Measurements from ENCODE around the gene TOP2B.

Gene TOP2B

DNA sequence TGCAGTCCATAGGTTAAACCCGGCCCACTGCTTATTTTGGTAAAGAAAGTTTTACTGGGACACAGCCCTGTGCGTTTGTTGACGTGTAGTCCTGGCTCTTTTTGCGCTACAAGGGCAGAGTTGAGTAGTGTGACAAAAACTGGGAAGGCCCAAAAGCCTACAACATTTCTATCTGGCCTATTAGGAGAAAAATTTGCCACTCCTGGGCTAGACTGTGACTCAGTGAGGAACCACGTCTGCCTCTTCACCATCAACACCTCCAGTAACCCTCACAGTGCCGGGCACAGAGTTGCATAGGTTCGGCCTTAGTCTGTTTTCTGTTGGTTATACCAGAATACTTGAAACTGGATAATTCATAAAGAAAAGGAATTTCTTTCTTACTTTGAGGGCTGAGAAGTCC is 110.3 kb downstream of the TOP2B start:
- DNase-seq = no peak

DNA sequence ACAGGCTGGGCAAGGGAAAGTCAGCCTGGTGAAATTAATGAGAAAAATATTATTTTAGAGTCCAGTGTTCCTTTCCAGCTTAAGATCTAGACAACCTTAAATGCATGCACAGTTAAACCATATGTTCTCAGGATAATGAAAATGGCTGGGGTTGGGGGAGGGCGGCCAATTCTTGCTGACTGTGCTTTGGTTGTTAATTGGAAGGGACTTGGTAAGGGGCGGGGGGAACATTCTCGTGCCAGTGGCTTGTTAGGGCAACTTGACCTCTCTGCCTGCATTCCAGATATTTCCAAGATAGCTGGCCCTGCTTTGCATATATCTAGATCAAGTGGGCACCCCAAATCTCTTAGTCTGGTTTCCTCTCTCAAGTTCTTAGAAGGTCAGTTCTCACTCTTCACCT is 112.5 kb downstream of the TOP2B start:
- no peak for DNase-seq

DNA sequence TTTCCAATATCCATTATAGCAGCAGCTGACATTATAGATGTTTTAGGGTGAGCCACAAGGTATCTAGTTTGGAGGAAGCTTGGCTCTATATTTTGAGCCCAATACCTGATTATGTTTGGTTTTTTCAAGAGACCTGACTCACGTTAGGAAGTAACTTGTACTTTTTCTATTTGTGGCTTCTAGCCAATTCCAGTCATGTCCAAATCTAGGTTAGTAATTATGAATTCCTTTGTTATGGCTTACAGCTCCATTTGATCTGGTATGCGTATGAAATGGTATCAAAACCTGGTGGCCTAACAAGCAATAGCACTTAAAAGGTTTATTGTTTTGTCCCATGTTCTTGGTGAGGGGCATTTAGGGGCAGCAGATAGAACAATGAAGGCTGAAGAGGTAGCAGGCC is 115.9 kb downstream of the TOP2B start:
- peak; percentile 52 for DNase-seq

DNA sequence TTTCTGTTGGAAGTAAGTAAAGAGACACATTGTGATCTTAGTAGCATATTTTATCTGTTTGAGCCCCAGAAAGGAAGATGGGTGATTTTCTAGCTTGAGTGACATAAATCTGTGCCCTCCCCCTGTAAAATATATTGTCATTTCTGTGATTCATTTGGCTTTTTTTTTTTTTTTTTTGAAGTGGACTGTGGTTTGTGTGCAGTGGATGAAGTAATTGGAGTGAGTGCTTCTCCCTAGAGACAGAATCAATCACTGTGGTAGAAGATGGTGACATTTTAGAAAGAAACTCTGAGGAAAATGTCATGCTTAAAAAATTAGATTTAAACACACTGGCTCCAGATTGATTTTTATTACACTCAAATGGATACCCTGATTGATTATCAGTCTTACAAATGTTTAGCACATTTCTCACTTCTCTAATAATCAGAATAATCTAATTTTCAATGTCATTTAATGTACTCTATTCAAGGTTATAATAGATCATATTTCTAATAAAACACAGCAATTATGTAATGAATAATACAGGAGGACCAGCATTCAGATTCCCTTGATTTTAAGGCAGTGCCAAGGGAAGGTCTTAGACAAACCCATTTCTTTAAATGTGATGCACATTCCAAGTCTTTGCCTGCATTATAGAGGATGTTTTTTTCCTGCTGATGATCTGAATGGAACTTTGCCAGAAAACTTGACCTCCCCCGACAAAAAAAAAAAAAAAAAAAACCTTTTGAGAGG is 116.6 kb downstream of the TOP2B start:
- peak; percentile 25 for DNase-seq

Measured in NCI-H69 (cell line).